ENCODE data around the gene C1orf87. TPM values are rescaled to one million over a fixed set of nuclear protein-coding genes. Genes with fewer than 3 reads are reported as not detected.

C1orf87 gene
- total RNA-seq, 1 experiment from 2014 or later: not detected

GRCh38 chr1:59994302-59995198, 79.0 kb downstream of the C1orf87 start:
- H3K36me3 ChIP-seq (replicated peaks; ENCODE audit: control insufficient read depth, insufficient read depth, low read length): no peaks in the 10 kb centered on the region
- no peaks in the 10 kb centered on the region for H3K27me3 ChIP-seq (ENCODE audit: control insufficient read depth, insufficient read depth, low read length)
- DNase-seq: no peak
- H3K4me3 ChIP-seq (ENCODE audit: insufficient read depth, low read depth, low read length): no peak overlapping the region

- DNase-seq: no peak
- H3K27me3 ChIP-seq (ENCODE audit: control insufficient read depth, insufficient read depth, low read length): no peaks in the 10 kb centered on the region
- no peaks in the 10 kb centered on the region for H3K36me3 ChIP-seq (replicated peaks; ENCODE audit: control insufficient read depth, insufficient read depth, low read length)
- H3K4me3 ChIP-seq (ENCODE audit: insufficient read depth, low read depth, low read length): no peak overlapping the region
Observed at GRCh38 chr1:59992040-59992820, 81.3 kb downstream of the C1orf87 start.

- no peaks in the 10 kb centered on the region for H3K36me3 ChIP-seq (replicated peaks; ENCODE audit: control insufficient read depth, insufficient read depth, low read length)
- H3K4me3 ChIP-seq (ENCODE audit: insufficient read depth, low read depth, low read length): no peak overlapping the region
- DNase-seq: no peak
- no peaks in the 10 kb centered on the region for H3K27me3 ChIP-seq (ENCODE audit: control insufficient read depth, insufficient read depth, low read length)
Observed at GRCh38 chr1:59990470-59990869, 83.1 kb downstream of the C1orf87 start.

GRCh38 chr1:59986516-59987310, 86.9 kb downstream of the C1orf87 start:
- H3K36me3 ChIP-seq (replicated peaks; ENCODE audit: control insufficient read depth, insufficient read depth, low read length): no peaks in the 10 kb centered on the region
- no peak overlapping the region for H3K4me3 ChIP-seq (ENCODE audit: insufficient read depth, low read depth, low read length)
- no peaks in the 10 kb centered on the region for H3K27me3 ChIP-seq (ENCODE audit: control insufficient read depth, insufficient read depth, low read length)
- DNase-seq: no peak

- Histone ChIP-seq H3K4me3 (ENCODE audit: insufficient read depth, low read depth, low read length) (no peak overlapping the region), H3K36me3 (replicated peaks; ENCODE audit: control insufficient read depth, insufficient read depth, low read length) (no peaks in the 10 kb centered on the region), H3K27me3 (ENCODE audit: control insufficient read depth, insufficient read depth, low read length) (no peaks in the 10 kb centered on the region)
- no peak for DNase-seq
Observed at GRCh38 chr1:59985911-59986515, 87.6 kb downstream of the C1orf87 start.

GRCh38 chr1:59979666-59980065, 93.9 kb downstream of the C1orf87 start:
- no peak for DNase-seq
- H3K4me3 ChIP-seq (ENCODE audit: insufficient read depth, low read depth, low read length): no peak overlapping the region
- H3K36me3 ChIP-seq (replicated peaks; ENCODE audit: control insufficient read depth, insufficient read depth, low read length): no peaks in the 10 kb centered on the region
- H3K27me3 ChIP-seq (ENCODE audit: control insufficient read depth, insufficient read depth, low read length): peaks cover 2% of the 10 kb centered on the region; the same call in 1 of the 2 replicates

- H3K4me3 ChIP-seq (ENCODE audit: insufficient read depth, low read depth, low read length): no peak overlapping the region
- peaks cover 2% of the 10 kb centered on the region; the same call in 1 of the 2 replicates for H3K27me3 ChIP-seq (ENCODE audit: control insufficient read depth, insufficient read depth, low read length)
- H3K36me3 ChIP-seq (replicated peaks; ENCODE audit: control insufficient read depth, insufficient read depth, low read length): no peaks in the 10 kb centered on the region
- DNase-seq: no peak
Observed at GRCh38 chr1:59978511-59978910, 95.1 kb downstream of the C1orf87 start.

GRCh38 chr1:59978026-59978425, 95.5 kb downstream of the C1orf87 start:
- H3K4me3 ChIP-seq (ENCODE audit: insufficient read depth, low read depth, low read length): no peak overlapping the region
- no peak for DNase-seq
- peaks cover 2% of the 10 kb centered on the region; the same call in 1 of the 2 replicates for H3K27me3 ChIP-seq (ENCODE audit: control insufficient read depth, insufficient read depth, low read length)
- no peaks in the 10 kb centered on the region for H3K36me3 ChIP-seq (replicated peaks; ENCODE audit: control insufficient read depth, insufficient read depth, low read length)

- no peak for DNase-seq
- Histone ChIP-seq H3K4me3 (ENCODE audit: insufficient read depth, low read depth, low read length) (no peak overlapping the region), H3K36me3 (replicated peaks; ENCODE audit: control insufficient read depth, insufficient read depth, low read length) (no peaks in the 10 kb centered on the region), H3K27me3 (ENCODE audit: control insufficient read depth, insufficient read depth, low read length) (peaks cover 2% of the 10 kb centered on the region; the same call in 1 of the 2 replicates)
Observed at GRCh38 chr1:59977075-59977410, 96.5 kb downstream of the C1orf87 start.

- H3K27me3 ChIP-seq (ENCODE audit: control insufficient read depth, insufficient read depth, low read length): peaks cover 2% of the 10 kb centered on the region; the same call in 1 of the 2 replicates
- H3K36me3 ChIP-seq (replicated peaks; ENCODE audit: control insufficient read depth, insufficient read depth, low read length): no peaks in the 10 kb centered on the region
- DNase-seq: peak; percentile 65
- no peak overlapping the region for H3K4me3 ChIP-seq (ENCODE audit: insufficient read depth, low read depth, low read length)
Observed at GRCh38 chr1:59976194-59977074, 97.1 kb downstream of the C1orf87 start.

GRCh38 chr1:59973719-59974118, 99.9 kb downstream of the C1orf87 start:
- DNase-seq: no peak
- no peaks in the 10 kb centered on the region for H3K36me3 ChIP-seq (replicated peaks; ENCODE audit: control insufficient read depth, insufficient read depth, low read length)
- H3K27me3 ChIP-seq (ENCODE audit: control insufficient read depth, insufficient read depth, low read length): peaks cover 2% of the 10 kb centered on the region; the same call in 1 of the 2 replicates
- no peak overlapping the region for H3K4me3 ChIP-seq (ENCODE audit: insufficient read depth, low read depth, low read length)

- no peak for DNase-seq
- Histone ChIP-seq H3K4me3 (ENCODE audit: insufficient read depth, low read depth, low read length) (no peak overlapping the region), H3K27me3 (ENCODE audit: control insufficient read depth, insufficient read depth, low read length) (peaks cover 2% of the 10 kb centered on the region; the same call in 1 of the 2 replicates), H3K36me3 (replicated peaks; ENCODE audit: control insufficient read depth, insufficient read depth, low read length) (no peaks in the 10 kb centered on the region)
Observed at GRCh38 chr1:59972216-59972927, 101.2 kb downstream of the C1orf87 start.

GRCh38 chr1:59971464-59971911, 102.1 kb downstream of the C1orf87 start:
- no peaks in the 10 kb centered on the region for H3K36me3 ChIP-seq (replicated peaks; ENCODE audit: control insufficient read depth, insufficient read depth, low read length)
- peak; percentile 85 for DNase-seq
- H3K27me3 ChIP-seq (ENCODE audit: control insufficient read depth, insufficient read depth, low read length): peaks cover 2% of the 10 kb centered on the region; the same call in 1 of the 2 replicates
- peak overlapping the region; percentile 16; the same call in 1 of the 2 replicates for H3K4me3 ChIP-seq (ENCODE audit: insufficient read depth, low read depth, low read length)

Data from H7 (cell line).